Prostate gland (tissue), 2 donors: ENCODE data around the gene PURA. TPM values are rescaled to one million over a fixed set of nuclear protein-coding genes. Genes with fewer than 3 reads are reported as not detected.

Experiments used
- DNase-seq: peaks from one replicate; pipeline ENCODE4 v3.0.0-alpha.2; 2019; ENCODE audit warnings: low spot score
- H3K27ac ChIP-seq, 2 donors: fragments of 200-600 bp; sonication (generic); 2 replicates each; pipeline ENCODE4 v1.5.1; 2017 to 2019
- H3K27me3 ChIP-seq: fragments of 200-600 bp; sonication (generic); replicated peaks from 2 replicates; pipeline ENCODE4 v1.5.1; 2019; ENCODE audit not compliant: insufficient read depth
- H3K36me3 ChIP-seq, 2 donors: fragments of 200-600 bp; sonication (generic); 1 replicate in 1 of 2; 2 replicates in 1 of 2; pipeline versions ENCODE4 v1.5.1 to v1.8.1; 2017 to 2019
- H3K4me1 ChIP-seq: fragments of 200-600 bp; sonication (generic); replicated peaks from 2 replicates; pipeline ENCODE4 v1.5.1; 2019
- H3K4me3 ChIP-seq, 2 donors: fragments of 200-600 bp; sonication (generic); 2 replicates each; pipeline ENCODE4 v1.5.1; 2017 to 2019
- H3K9me3 ChIP-seq: fragments of 200-600 bp; sonication (generic); 2 replicates; pipeline ENCODE4 v1.5.1; 2017
- CTCF ChIP-seq, 4 experiments: fragments of 200-600 bp in 2 of 4; fragments of 450-650 bp in 2 of 4; sonication (generic) in 2 of 4; IDR thresholded peaks; 1 replicate in 3 of 4; 2 replicates in 1 of 4; pipeline ENCODE4 v1.5.1; 2016 to 2019; ENCODE audit warnings: antibody characterized with exemption in 4 of 4, mild to moderate bottlenecking in 2 of 4, moderate library complexity in 2 of 4
- POLR2A ChIP-seq: fragments of 450-650 bp; IDR thresholded peaks from one replicate; pipeline ENCODE4 v1.6.1; 2016; ENCODE audit warnings: antibody characterized with exemption, mild to moderate bottlenecking
- POLR2AphosphoS5 ChIP-seq: sonication (generic); formaldehyde crosslinking; IDR thresholded peaks from one replicate; pipeline ENCODE4 v1.6.1; 2017; ENCODE audit warnings: antibody characterized with exemption
- WGBS: methylation state at CpG from one replicate; pipeline ENCODE4 v1.1.5; 2018; 5-methylcytosine and 5-hydroxymethylcytosine counted together
- intact Hi-C: fragments of 100-400 bp; cut with DNase I; formaldehyde crosslinking; loops from one replicate; pipeline ENCODE4 v1.14.2; 2022
- total RNA-seq, 2 donors: library from RNA; depleted of rRNA; stranded (reverse); fragments of >200 nt; gene quantifications; one replicate each; pipeline ENCODE4 v1.1.0, GENCODE V29; 2016

PURA gene
- total RNA-seq, 2 donors from 2014 or later, result 24.2 to 27.2 TPM

- Histone ChIP-seq H3K27ac (no peak overlapping the region), H3K4me1 (peaks cover 8% of the 10 kb centered on the region), H3K27me3 (no peaks in the 10 kb centered on the region), H3K36me3 (no peaks in the 10 kb centered on the region), H3K9me3 (no peaks in the 10 kb centered on the region), H3K4me3 (no peak overlapping the region)
- TF ChIP-seq POLR2AphosphoS5 (no peak), POLR2A (no peak), CTCF (IDR thresholded peaks at IDR 0.05) (no peak)
- WGBS, result 88% methylated on average over 2 of the region's 2 CpGs
- DNase-seq, result no peak
- intact Hi-C loops, result no loop called here
Measured at GRCh38 chr5:140150201-140150600, 36.3 kb downstream of the PURA start.

GRCh38 chr5:140151144-140152021, 37.5 kb downstream of the PURA start:
- Histone ChIP-seq H3K27me3 (no peaks in the 10 kb centered on the region), H3K4me3 (no peak overlapping the region), H3K4me1 (peaks cover 3% of the 10 kb centered on the region), H3K36me3 (no peaks in the 10 kb centered on the region), H3K9me3 (no peaks in the 10 kb centered on the region), H3K27ac (no peak overlapping the region)
- no peak for DNase-seq
- TF ChIP-seq POLR2AphosphoS5 (no peak), POLR2A (no peak), CTCF (IDR thresholded peaks at IDR 0.05) (no peak)
- WGBS, result 82% methylated on average over 7 of the region's 7 CpGs
- intact Hi-C loops, result no loop called here

- Histone ChIP-seq H3K4me3 (no peak overlapping the region), H3K27me3 (no peaks in the 10 kb centered on the region), H3K9me3 (no peaks in the 10 kb centered on the region), H3K4me1 (peaks cover 3% of the 10 kb centered on the region), H3K36me3 (no peaks in the 10 kb centered on the region), H3K27ac (no peak overlapping the region)
- intact Hi-C loops, result no loop called here
- 44% methylated on average over 20 of the region's 23 CpGs for WGBS
- TF ChIP-seq POLR2A, result no peak
- no peak for TF ChIP-seq POLR2AphosphoS5
- TF ChIP-seq CTCF (IDR thresholded peaks at IDR 0.05), result no peak
- DNase-seq, result peak; percentile 29
Measured at GRCh38 chr5:140152022-140152999, 38.4 kb downstream of the PURA start.

GRCh38 chr5:140153255-140153654, 39.3 kb downstream of the PURA start:
- intact Hi-C loops, result no loop called here
- TF ChIP-seq CTCF (IDR thresholded peaks at IDR 0.05) (no peak), POLR2A (no peak), POLR2AphosphoS5 (no peak)
- no peak overlapping the region for H3K4me3 ChIP-seq
- no peaks in the 10 kb centered on the region for H3K36me3 ChIP-seq
- H3K27ac ChIP-seq, result no peak overlapping the region
- 49% methylated on average over 7 of the region's 7 CpGs for WGBS
- H3K27me3 ChIP-seq, result no peaks in the 10 kb centered on the region
- H3K4me1 ChIP-seq, result peaks cover 3% of the 10 kb centered on the region
- H3K9me3 ChIP-seq, result no peaks in the 10 kb centered on the region
- DNase-seq, result no peak
